Astrocyte (in vitro differentiated cells and primary cell): Measurements from ENCODE around the gene TBX2.

Experiments used
- EZH2 ChIP-seq: IDR thresholded peaks from 2 replicates; pipeline ENCODE4 v1.6.1; 2012; ENCODE audit warnings: mild to moderate bottlenecking, low read length, inconsistent platforms; ENCODE audit not compliant: insufficient read depth
- TF ChIP-seq, protein P1 (sequence below): IDR thresholded peaks from 2 replicates; pipeline ENCODE4 v1.5.1; 2011; ENCODE audit warnings: low read depth, mild to moderate bottlenecking, inconsistent platforms, low read length, moderate library complexity; ENCODE audit not compliant: insufficient read depth

DNA sequence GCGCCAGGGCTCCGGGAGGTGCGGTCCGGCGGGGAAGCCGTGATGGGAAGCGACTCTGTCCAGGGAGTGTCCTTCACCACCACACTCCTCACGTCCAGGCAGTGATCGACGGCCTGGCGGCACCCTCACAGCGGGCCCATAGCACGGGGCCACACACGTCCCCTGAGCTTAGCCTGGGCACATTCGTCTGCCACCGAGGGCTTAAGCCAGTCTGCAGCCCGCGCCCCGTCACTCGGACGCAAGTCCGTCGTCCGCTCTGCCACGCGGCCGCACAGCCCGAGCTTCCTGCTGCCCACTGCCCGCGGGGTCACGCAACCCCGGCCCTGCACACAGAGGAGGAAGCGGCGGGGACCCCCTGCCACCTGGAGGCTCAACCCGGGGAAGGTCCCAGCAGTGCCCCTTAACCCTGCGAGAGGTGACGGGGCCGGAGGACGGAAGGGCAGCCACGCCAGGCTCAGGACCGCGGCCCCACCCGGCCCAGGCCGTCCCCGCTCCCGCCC, 3.0 kb upstream of the TBX2 start:
- TF ChIP-seq, protein P1, sequence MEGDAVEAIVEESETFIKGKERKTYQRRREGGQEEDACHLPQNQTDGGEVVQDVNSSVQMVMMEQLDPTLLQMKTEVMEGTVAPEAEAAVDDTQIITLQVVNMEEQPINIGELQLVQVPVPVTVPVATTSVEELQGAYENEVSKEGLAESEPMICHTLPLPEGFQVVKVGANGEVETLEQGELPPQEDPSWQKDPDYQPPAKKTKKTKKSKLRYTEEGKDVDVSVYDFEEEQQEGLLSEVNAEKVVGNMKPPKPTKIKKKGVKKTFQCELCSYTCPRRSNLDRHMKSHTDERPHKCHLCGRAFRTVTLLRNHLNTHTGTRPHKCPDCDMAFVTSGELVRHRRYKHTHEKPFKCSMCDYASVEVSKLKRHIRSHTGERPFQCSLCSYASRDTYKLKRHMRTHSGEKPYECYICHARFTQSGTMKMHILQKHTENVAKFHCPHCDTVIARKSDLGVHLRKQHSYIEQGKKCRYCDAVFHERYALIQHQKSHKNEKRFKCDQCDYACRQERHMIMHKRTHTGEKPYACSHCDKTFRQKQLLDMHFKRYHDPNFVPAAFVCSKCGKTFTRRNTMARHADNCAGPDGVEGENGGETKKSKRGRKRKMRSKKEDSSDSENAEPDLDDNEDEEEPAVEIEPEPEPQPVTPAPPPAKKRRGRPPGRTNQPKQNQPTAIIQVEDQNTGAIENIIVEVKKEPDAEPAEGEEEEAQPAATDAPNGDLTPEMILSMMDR: no peak
- peak; percentile 91 for TF ChIP-seq EZH2
